Measurements from ENCODE around the gene PAX2.

GRCh38 chr10:100837300-100837699 is 91.9 kb downstream of the PAX2 start:
- TF ChIP-seq CTCF (conservative IDR thresholded peaks at IDR 0.05) (no peak), EZH2 (IDR thresholded peaks at IDR 0.05; ENCODE audit: low read depth) (no peak)

All from PC-9 (cell line).